NCI-H1436 (cell line): ENCODE measurements around the gene CMC2.

Experiments
- DNase-seq: peaks from one replicate; lab custom pipeline; 2025; lab: John Stamatoyannopoulos, UW

CMC2 gene

GRCh38 chr16:81006813-81007695 is at the start of gene CMC2, which contains the start of gene CENPN:
TSS of gene CMC2 (minus strand) at chr16:81006885. CDS start at chr16:80997394, 9,491 bp downstream.
TSS of gene CENPN (plus strand) at chr16:81007214. CDS start at chr16:81011940, 4,726 bp downstream.
- DNase-seq = peak; percentile 94

DNA sequence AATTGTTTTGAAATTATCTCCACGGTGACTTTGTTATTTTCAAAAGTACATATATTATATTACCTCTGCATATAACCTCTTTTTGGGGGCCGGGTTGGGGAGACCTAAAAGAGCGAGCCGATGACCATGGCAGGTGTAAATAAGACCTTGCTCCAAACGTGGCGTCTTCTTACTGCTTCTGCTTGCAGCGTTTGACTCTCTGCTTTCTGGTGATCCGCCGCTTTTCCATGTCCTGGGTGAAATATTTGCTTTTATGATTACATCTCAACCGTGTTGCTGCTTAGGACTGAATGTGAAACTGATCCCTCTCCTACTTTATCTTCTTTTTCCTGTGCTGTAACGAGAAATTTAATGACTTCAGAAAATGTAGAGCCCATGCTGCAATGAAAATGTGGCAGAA is 47.1 kb upstream of the CMC2 start:
- DNase-seq = no peak

DNA sequence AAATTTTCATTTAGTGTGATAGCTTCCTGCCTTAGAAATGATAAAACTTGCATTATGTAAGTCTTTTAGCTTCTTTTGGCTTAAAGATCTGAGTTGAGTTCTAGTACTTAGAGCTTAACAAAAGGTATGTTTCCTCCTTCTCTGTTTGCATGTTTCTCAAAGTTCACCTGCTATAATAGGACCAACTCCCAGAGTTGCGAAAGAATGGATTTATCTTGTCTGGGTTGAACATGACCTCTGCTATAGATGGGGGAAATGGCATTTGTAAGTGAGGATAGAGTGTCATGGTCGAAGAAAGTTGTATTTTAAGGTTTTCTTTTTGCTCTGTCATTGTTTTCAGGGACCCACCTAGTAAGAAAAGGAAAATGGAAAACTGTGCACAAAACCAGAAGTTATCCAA is 36.1 kb upstream of the CMC2 start:
- no peak for DNase-seq

DNA sequence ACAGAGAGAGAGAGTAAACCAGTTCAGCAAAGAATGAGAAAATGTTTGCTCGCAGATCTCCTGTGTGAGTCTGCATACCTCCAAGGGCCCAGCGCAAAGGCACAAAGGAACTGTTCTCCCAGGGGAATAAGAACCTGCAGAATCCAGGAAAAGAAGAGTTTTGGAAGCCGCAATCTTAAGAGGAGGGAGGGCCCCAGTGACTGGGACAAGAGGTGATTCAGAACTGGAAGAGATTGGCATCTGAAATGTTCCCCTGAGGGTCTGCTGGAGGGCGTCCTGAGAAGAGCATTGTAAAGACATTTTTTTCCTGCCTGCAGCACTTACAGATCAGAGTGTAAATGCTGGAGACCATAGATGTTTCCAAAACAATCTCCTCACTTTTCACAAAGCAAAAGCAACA is 35.0 kb upstream of the CMC2 start:
- no peak for DNase-seq

DNA sequence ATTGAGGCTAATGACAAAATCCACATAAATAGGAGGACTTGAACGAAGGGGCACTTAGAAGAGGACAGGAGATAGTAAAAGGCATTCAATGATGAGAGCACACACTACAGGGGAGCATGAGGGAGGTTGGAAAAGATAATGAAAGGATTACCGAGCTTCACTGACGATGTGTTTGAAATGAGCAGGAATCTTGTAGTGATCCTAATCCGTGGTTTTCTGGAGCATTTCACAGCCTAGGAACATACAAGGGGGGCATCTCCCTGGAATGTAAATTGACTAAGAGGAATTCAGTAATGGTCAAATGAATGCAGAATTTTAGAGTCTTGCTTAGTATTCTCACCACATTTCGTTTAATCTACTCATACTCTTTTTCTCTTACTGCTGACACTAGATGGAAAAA is 34.2 kb upstream of the CMC2 start:
- DNase-seq = no peak

GRCh38 chr16:81040131-81040530 is 33.4 kb upstream of the CMC2 start:
- no peak for DNase-seq

- no peak for DNase-seq
These were observed 30.2 kb upstream of the CMC2 start for GRCh38 chr16:81036751-81037350.

DNA sequence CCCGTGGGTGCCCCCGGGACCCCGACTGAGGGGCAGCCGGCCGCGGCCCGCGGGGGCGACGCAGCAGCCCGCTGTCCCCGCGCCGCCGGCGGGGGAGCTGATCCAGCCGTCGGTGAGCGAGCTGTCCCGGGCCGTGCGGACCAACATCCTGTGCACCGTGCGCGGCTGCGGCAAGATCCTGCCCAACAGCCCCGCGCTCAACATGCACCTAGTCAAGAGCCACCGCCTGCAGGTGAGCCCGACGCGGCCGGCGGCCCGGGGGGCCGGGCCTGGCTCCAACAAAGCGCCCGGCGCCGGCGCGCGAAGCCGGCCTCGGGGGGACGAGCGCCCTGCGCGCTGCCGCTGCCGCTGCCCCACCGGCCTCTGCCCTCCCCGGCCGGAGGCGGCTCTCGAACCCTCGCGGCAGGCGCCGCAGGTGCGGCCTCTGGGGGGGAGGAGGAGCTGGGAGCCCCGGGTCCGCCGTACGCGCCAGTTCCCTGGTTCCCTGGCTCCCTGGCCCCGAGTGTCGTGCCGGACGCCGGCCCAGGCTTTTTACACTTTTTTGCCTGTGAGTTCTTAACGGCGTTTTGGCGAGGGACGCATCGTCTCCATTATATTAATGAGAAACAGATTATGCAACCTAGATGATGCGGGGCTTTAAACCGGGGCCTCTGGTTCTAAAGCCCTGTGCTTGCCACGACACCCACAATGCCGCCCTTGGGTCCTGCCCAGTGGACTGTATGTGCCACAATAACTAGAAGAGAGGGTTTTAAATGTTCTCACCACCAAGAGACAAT is 29.5 kb upstream of the CMC2 start:
- DNase-seq = no peak

GRCh38 chr16:81035398-81035974 is 28.8 kb upstream of the CMC2 start, which contains the start of gene ATMIN:
TSS of gene ATMIN (plus strand) at chr16:81035842. CDS start at chr16:81035871, 29 bp downstream.
- DNase-seq = peak; percentile 83

DNA sequence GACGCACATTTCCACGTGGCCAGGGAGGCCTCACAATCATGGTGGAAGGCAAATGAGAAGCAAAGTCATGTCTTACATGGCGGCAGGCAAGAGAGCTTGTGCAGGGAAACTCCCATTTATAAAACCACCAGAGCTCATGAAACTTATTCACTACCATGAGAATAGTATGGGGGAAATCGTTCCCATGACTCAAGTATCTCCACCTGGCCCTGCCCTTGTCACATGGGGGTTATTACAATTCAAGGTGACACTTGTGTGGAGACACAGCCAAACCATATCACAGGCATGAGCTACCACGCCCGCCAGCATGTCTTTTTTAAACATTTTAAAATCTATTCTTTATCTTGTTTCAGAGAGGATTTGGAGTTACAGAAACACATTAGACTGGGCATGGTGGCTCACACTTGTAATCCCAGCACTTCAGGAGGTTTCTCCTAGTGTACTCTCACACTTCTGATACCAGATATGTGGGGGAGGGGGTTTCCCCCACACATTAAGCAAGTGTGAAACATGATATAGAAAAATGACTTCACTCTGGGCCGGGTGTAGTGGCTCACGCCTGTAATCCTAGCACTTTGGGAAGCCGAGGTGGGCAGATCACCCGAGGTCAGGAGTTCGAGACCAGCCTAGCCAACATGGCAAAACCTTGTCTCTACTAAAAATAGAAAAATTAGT is 23.4 kb upstream of the CMC2 start:
- DNase-seq = no peak

DNA sequence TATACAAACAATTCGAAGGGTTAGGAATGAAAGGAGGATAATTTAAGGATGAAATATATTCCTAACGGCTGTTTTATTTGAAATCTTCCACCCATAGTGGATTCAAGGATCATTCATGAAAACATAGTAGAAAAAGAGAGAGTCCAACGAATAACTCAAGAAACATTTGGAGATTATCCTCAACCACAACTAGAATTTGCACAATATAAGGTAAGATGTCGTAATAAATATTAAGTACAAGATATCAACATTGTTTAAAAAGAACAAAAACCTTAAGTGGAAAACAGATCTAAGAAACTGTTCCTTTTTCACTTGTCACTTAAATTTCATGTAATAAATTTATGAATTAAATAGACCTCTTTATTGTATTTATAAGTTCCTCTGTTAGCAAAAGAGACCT is 19.7 kb upstream of the CMC2 start:
- no peak for DNase-seq

DNA sequence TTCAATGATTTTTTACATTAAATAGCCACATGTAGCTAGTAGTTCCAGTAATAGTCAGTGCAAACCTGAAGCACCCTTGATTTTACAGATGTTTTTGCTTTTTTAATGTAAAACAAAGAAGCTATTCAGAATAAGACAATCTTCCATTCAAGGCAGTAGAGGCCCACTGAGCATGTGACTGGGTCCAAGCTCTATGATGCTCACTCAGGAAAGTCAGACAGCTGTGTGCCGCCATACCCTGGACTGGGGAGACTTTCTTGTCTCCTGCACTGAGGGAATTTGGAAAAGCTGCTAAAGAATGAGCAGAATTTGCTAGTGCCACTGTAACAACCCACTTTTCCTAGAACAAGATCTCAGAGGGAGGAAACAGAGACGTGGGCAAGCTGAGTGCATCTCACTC is 11.8 kb upstream of the CMC2 start:
- DNase-seq = no peak

DNA sequence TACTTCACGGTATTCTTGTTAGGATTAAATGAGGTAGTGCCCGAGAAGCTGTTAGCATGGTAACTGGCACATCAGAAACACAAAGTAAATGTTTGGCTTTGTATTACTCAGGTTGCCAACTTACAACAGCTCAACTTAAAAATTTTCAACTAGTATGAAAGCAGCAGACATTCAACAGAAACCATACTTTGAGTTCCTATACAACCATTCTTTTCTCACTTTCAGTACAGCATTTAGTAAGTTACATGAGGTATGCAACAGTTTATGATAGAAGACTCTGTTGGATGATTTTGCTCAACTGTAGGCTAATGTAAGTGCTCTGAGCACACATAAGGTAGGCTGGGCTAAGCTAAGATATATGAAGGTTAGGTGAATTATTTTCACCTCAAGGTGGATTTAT is 8.0 kb upstream of the CMC2 start:
- DNase-seq = no peak

GRCh38 chr16:81012974-81013373 is 6.3 kb upstream of the CMC2 start:
- DNase-seq = no peak

- DNase-seq = no peak
These were observed 1.8 kb upstream of the CMC2 start for GRCh38 chr16:81008505-81008789.

DNA sequence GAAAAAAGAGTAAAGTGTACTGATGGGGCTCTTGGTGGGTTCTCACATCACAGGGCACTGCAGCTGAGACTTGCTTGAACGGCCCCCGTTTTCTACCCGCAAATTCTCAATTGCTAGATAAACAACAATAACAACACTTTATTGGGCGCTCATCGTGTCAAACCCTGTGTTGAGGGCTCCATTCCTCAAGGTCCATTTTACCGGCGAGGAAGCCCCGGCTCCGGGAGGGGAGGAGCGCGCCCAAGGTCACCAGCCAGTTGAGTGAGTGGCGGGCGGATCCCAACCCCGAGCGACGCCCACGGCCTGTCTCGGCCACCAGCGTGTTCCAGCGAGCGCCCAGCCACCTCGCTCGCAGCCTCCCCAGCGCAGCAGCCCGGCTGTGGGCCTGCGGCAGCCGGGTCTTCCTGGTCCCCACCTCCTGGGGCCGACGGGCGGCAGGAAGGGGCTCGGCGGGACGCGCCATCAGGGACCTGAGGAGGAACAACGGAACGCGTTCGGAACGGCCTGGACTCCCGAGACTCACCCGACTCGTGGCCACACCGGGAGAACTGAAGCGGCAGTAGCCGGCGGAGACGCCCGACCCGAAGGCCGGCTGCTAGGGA is 373 bp downstream of the CMC2 start:
- DNase-seq = no peak

DNA sequence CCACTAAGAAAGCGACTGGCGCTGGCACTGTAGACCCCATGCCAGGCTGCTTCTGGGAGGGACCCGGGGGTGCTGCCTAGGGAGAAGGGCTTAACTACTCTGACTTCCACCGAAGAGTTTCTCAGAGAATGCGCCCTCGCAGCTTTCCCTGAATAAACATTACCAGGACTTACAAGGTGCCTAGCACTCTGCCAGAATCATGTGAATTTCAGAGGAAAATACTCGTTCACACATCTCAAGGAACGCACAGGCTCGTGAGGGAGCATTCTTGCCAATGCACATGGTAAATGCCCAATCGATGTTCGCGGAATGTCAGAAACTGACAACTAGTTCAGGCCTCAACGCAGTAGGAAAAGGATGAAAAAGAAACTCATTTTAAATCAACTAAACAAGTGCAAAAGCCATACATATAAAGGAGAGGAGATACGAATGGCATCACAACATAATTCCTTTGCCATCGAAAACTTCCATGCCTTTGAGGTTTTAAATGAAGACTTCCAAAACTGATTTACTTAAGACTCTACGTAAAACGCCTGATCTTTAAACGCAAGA is 999 bp downstream of the CMC2 start:
- no peak for DNase-seq

- DNase-seq = peak; percentile 32
These were observed 1.9 kb downstream of the CMC2 start for GRCh38 chr16:81004646-81005353.

GRCh38 chr16:81003610-81004460 is 2.9 kb downstream of the CMC2 start:
- DNase-seq = no peak

GRCh38 chr16:81003064-81003463 is 3.6 kb downstream of the CMC2 start:
- DNase-seq = no peak
